Activated CD4-positive, alpha-beta T cell treated with anti-CD3 and anti-CD28 coated beads, Interleukin-2, Interleukin-6, amounts not matched to agents 100 ng/mL and 50 ng/mL, durations not matched to agents 16 hours and 8 hours (primary cell): ENCODE data around the gene ERC2.

ENCODE experiments used
- DNase-seq: peaks from one replicate; pipeline ENCODE4 v3.0.0-alpha.2; 2020

ERC2 gene

DNA sequence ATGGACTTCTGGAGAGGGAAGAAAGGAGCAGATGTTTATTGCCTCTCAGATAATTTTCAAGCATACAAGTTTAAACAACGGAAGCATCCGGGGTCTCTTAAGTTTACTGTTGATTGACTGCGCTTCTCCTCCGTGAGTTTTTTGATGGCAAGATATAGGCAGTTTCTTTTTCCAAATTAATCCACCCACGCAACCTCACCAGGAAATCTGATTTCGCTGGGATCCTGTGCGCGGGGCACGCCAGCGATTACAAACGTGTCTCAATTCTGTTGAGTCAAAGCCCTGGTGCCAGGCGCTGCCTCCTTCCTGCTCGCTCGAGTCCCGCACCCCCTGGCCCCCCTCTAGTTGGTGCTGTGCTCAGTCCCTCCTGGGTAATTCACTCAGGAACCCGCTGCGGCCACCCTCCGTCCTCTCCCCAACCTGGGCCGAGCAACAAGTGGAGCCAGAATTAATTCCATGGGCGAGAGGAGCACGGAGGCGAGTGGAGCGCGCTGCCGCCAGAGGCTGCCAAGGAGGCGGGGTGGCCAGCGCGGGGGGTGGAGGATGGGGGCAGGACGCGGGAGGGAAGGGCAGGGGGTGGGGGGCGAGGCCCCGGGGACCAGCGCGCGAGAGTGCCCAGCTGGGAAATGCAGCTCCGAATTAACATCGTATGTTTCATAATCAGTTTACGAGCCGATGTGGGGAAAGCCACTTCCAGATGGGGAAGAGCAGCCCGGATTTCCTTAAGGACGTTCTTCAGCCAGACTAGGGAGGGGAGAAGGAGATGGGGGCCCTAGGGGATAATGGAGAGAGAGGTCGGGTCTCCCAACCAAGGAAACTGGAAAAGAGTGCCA lies 987.1 kb downstream of the ERC2 start:
- DNase-seq, result no peak

DNA sequence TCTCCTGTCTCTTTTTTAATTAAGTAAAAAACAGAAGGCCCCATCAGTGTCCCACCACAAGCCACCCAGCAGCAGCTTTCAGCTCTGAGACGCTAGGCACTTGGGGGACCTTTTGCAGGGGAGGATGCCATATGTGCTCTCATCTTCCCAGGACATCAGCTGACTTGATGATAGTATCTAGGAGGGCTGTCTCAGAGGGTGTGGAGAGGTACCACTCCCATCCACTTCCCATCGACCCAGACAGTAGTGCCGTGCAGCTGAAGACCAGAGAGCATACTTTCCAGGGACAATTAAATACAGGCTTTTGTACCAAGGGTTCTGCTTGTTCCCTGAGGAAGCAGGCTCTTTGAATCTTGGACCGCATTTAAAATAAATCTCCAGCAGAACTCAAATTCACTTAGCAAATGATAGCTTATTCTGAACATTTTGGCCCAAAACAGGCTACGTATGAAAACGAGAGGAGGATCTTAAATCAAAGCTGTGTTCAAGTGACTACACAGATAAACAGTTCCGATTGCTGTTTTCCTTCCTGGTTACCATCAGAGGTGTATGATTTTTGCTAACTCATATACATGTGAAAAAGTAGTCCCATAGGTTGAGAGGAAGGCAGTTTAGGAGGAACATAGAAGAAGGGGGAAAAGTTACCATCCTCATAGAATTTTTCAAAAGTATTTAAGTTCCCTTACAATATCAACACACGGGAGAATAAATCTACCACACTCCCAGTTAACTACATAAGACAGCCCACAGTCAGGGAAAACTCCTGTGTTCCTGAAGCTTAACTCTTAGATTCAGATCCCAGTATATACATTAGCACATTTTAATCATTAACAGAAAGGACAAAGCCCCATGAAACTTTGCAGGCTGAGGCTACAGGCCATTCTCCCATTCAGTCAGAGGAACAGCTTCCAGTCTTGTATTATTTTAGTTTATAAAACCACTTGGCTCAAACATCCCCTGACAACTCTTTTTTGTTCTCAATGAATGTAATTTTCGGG lies 990.7 kb downstream of the ERC2 start:
- no peak for DNase-seq

- no peak for DNase-seq
Observed at GRCh38 chr3:55476515-55476914, 991.8 kb downstream of the ERC2 start.

- no peak for DNase-seq
Observed at GRCh38 chr3:55474213-55474632, 994.0 kb downstream of the ERC2 start.

- no peak for DNase-seq
Observed at GRCh38 chr3:55473788-55474187, 994.5 kb downstream of the ERC2 start.

GRCh38 chr3:55471522-55472280 lies 996.6 kb downstream of the ERC2 start:
- DNase-seq, result no peak

GRCh38 chr3:55471084-55471483 lies 997.2 kb downstream of the ERC2 start:
- no peak for DNase-seq

DNA sequence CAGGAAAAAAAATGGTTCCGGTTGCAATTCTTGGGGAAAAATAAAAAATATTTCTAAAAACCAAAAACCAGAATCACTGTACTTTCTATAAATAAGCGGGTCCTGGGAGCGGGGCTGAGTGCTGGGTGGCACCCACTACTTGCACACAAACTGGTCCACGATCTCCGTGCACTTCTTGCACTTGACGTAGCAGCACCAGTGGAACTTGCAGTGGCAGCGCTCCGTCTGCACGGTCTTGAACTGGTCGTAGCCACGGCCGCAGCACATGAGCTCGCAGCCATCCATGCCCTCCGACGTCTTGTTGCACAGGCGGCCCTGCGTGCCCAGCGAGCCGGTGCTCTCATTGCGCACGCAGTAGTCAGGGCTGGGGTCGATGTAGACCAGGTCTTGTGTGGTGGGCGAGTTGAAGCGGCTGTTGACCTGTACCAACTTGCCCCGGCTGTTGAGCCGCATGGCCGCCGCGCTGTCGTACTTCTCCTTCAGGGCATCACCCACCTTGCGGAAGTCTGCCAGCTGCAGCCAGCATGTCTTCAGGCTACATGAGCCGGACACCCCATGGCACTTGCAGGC lies 998.2 kb downstream of the ERC2 start:
- no peak for DNase-seq

- DNase-seq, result no peak
Observed at GRCh38 chr3:55468251-55468650, 1000.0 kb downstream of the ERC2 start.

- DNase-seq, result no peak
Observed at GRCh38 chr3:55467099-55467498, 1001.2 kb downstream of the ERC2 start.

DNA sequence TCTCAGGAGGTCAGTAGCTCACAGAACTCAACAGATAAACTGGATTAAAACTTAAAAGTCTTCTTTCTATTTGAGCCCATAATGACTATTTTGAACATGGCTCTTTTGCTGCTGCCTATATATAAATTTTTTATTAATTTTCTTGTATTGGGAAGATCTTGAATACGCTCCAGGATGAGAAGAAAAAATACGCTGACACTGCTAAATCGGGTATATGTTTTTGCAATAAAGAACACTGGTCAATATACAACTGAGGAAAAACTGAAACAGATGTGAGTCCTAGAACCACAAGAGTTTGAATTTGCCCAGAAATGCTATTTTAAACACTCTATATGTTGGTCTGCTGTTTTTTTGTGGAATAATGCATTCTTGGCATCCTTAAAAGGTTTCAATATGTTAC lies 1001.7 kb downstream of the ERC2 start:
- no peak for DNase-seq

- no peak for DNase-seq
Observed at GRCh38 chr3:55461896-55462295, 1006.4 kb downstream of the ERC2 start.

GRCh38 chr3:55459838-55460237 lies 1008.4 kb downstream of the ERC2 start:
- no peak for DNase-seq
